C1 segment of cervical spinal cord (tissue), 14 donors: Measurements from ENCODE around the gene EXOC8.

Experiments
- DNase-seq, 14 donors: peaks; one replicate each; lab custom pipeline; 2025; lab: John Stamatoyannopoulos, UW

The EXOC8 gene, protein sequence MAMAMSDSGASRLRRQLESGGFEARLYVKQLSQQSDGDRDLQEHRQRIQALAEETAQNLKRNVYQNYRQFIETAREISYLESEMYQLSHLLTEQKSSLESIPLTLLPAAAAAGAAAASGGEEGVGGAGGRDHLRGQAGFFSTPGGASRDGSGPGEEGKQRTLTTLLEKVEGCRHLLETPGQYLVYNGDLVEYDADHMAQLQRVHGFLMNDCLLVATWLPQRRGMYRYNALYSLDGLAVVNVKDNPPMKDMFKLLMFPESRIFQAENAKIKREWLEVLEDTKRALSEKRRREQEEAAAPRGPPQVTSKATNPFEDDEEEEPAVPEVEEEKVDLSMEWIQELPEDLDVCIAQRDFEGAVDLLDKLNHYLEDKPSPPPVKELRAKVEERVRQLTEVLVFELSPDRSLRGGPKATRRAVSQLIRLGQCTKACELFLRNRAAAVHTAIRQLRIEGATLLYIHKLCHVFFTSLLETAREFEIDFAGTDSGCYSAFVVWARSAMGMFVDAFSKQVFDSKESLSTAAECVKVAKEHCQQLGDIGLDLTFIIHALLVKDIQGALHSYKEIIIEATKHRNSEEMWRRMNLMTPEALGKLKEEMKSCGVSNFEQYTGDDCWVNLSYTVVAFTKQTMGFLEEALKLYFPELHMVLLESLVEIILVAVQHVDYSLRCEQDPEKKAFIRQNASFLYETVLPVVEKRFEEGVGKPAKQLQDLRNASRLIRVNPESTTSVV

DNA sequence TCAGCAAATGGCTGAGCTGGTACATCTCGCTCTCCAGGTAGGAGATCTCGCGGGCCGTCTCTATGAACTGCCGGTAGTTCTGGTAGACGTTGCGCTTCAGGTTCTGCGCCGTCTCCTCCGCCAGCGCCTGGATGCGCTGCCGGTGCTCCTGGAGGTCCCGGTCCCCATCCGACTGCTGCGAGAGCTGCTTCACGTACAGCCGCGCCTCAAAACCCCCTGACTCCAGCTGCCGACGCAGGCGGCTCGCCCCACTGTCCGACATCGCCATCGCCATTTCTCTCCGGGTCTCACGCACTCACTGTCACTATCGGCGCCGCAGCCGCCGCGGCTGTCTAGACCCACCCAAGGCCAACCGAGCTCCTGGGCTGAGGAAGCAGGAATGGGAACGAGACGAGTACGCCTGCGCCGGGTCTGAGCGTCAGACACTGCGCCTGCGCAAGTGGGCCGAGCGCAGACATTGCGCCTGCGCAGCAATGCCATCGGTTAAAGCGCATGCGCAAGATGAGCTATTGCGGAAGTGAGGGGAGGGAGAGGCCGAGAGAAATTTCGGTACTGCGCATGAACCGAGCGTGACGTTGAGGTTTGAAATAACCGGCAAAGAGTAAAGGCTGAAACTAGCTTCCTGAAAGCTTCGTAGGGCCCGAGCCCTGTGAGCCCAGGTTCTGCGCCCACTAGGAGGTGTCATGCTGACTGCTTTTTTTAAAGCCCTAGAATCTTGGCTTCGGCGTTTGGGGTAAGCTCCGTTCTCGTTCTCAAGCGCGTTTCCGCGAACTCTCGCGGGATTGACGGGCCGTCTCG lies at the start of gene EXOC8:
TSS of gene EXOC8 (minus strand) at position 381 of the 798 bp plus-strand sequence. CDS start at position 274, 107 bp downstream.
- peak; percentile 73 to 100 (median 97) for DNase-seq

DNA sequence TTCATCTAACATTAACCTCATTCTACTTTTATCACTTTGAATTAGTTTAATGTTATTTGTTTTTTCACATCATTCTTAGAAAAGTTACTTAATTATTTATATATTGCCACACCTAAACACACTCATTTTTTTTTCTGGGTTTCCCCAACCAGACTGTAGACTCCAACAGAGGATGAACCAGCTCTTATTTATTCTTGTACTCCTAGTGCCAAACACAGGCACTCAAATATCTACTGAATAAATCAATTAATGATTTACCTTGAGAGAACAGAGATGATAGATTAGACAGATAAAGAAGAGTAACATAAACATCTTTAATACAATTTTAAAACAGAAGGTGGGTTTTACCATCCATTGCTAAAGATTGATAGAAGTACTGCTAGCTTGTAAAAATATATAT lies 48.8 kb upstream of the EXOC8 start:
- no peak for DNase-seq

DNA sequence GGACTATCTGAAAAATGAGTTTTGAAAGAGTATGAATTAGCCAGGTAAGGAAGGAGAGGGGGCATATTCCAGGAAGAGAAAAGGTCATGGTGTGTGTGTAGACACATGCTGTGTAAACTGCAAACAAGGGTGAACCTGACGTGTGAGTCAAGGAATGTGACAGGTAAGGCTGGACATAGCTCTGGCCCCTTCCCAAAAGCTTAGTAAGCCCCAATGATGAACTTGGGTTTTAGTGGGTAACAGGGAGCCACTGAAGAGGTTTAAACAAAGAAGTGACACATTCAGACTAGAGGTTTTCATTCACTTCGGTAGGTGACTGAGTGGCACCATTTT lies 47.7 kb upstream of the EXOC8 start:
- DNase-seq, result no peak

DNA sequence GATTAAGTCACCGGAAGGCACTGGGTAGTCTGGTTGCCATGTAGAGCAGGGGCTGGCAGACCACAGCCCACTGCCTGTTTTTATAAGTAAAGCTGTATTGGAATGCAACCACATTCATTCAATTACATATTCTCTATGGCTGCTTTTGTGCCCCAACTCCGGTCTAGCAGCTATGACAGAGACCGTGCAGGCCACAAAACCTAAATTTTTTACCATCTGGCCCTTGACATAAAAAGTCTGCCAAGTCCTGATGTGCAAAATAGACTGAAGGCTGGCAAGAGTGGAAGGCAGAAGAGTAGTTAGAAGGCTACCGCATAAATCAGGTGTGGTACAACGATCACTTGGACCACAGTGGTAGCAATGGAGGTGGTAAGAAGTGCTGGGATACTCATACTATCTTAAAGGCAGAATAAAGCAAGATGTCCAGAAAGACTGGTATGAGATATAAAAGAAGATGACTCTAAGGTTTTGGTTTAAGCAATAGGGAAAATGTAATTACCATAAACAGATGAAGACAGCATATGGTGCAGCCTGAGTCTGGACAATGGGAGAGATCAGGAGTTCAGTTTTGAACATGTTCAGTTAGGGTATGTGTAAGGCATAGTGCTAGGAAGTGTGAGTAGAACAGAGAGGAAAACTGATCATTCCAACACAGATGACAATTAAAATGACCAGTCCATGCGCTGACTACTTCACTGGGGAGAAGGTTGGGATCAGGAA lies 47.2 kb upstream of the EXOC8 start:
- DNase-seq, result peak in 1 of 14 donors; percentile 29

DNA sequence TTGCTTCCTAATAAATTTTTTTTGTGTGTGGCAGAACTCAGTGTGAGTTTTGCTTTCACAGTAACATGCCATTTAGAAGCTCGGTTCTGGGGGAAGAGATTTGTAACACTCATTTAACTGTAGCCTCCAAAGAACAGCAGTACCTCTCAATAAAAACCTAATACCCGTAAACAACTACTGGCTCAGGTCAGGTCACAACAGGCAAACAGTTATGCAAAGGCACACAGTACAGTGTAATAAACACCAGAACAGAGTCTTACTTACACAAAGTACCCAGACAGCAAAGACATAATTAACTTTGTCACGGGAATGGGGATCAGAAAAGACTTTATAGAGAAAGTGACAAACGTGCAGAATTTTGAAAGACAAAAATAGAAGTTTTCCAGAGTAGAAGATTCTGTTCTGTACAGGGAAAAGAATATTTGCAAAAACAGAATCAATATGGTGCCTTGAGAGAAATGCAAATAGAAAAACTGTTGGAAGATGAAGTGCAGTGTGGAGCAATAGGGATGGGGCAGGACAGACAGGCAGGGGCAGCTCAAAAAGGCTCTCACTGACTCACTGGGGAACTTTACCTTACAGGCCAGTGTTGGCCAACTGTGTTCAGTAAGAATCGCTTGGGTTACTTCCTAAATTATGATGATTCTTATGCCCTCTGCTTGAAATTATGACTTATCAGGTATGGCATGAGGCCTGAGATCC lies 45.7 kb upstream of the EXOC8 start:
- no peak for DNase-seq

DNA sequence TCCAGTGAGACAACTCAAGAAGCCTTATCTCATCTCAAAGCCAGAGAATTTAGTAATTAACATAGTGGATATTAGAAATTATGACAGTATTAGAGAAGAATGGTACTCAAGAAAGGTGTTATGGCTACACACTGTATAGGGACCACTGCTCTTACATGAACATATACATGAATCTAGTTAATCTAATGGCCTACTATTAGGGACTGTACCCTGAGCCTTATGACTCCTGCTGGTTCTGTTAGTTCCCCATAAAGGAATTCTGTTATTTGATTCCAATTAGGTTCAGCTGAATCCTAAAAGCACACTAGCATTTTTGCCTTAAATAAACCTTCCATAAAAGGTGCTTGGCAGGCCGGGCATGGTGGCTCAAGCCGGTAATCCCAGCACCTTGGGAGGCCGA lies 44.8 kb upstream of the EXOC8 start:
- DNase-seq, result no peak

DNA sequence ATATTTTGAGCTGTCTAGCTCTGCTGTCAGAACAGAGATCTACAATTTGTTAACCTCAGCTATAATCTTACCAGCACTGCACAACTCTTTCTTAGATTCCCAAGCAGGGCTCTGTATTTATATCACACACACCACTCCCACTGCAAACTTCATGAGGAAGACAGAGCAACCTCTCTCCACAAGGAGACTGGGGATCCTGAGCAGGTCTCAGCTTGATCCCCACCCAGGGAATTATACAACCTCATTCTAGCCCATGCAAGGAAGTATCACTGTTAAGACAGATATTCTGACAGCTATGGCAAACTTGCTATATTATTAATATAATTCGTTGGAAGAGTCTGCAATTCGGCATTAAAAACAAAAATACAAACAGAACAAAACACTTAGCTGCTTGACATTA lies 44.1 kb upstream of the EXOC8 start:
- no peak for DNase-seq

DNA sequence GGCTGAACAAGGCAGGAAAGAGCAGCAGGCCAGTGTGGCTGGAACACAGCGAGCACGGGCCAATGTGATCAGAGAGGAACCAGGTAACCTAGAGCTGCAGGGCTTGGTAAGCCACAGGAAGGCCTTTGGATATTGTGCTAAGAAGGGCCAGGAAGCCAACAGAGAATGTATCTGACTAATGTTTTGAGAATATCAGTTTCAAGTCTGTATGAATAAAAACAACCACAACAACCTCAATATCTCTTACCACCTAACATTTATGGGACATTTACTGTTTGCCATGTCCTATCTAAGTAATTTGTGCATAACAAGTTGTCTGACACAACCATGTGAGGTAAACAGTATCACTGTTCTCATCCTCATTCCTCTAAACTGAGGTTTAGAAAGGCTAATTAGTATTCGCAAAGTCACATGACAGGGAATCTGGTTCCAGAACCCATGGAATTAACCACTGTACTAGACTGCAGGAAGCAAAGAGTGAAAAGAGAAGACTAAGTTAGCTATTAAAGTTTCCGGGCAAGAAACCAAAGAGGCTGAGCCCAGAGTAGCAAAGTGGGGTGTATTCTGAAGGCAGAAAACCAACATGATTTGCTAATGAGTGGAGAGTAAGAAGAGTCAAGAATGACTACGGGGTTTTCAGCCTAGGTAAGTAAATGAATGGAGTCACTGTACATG lies 39.4 kb upstream of the EXOC8 start:
- DNase-seq, result no peak

DNA sequence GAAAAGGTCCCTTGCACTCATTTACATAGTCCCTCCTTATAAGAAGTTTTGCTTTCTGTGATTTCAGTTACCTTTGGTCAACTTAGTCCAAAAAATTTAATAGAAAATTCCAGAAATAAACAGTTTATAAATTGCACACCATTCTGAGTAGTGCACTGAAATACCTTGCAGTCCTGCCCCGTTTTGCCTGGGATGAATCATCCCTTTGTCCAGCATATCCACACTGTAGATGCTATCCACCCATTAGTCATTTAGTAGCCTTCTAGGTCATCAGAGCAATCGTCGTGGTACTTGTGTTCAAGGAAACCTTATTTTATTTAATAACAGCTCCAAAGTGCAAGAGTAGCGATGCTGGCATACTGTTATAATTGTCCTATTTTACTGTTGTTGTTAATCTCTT lies 38.4 kb upstream of the EXOC8 start:
- DNase-seq, result no peak

DNA sequence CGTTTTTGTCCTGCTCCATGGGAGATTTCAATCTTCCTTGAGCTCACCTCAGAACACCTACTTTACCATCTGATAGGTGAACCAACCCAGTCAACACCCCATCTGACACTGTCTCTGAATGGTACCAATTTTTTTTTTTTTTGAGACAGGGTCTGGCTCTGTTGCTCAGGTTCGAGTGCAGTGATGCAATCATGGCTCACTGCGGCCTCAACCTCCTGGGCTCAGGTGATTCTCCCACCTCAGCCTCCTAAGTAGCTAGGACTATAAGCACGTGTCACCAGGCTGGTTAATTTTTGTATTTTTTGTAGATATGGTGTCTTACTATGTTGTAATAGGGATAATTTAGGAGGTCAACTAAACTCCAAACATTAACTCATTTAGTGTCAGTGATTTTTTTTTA lies 36.7 kb upstream of the EXOC8 start:
- DNase-seq, result no peak

DNA sequence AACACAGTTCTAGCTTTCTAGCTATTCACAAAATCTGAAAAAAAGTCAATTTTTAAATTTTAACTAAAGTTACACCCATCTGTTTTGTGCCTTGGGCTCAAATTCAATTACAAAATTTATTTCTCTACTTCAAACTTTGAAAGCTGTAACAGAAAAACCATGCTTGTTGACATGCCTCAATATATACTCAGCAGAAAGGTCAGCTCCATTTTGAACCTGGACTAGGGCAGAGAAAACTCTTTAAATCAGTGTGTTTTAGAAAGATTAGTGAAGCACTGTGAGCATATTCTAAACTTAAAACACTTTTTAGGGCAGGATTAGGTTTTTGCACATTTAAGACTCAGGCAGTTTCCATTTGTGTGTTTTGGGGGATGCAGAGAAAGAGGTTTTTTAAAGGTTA lies 34.8 kb upstream of the EXOC8 start:
- no peak for DNase-seq

DNA sequence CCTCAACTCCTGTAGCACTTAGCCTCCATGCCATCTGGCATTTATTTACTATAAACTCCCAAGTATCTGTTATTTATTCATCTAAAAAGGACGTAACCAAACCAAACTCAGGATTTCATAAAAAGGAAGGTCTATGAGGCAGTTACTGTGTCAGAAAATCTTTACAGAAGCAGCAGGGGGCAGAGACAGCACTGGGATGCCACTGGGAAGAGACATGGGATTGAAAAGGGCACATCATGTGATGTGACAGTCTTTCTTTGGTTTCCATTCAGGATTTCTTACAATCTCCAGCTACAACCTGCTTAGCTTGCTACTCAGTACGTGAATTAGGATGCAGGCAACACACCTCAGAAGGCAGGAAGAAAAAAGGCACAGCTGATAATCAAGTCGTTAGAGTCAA lies 31.6 kb upstream of the EXOC8 start:
- peak in 4 of 14 donors; percentile 5 to 18 (median 12) for DNase-seq

DNA sequence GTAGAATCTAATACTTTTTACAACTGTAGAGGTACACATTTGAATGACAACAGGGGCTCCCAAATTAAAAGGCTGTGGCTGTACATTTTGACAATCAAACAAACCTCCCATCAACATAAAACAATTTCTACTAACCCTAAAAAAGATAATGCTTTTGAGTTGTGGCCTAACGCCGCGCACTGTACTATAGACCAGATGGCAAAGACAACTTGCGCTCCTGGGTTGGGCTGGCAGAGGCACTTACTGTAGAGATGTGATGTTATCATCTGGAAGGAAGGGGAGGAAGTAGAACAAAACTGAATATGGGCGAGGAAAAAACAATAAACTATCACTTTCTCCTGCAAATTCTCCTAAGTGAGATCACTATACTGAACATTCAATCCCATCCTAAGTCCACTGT lies 26.5 kb upstream of the EXOC8 start:
- no peak for DNase-seq

DNA sequence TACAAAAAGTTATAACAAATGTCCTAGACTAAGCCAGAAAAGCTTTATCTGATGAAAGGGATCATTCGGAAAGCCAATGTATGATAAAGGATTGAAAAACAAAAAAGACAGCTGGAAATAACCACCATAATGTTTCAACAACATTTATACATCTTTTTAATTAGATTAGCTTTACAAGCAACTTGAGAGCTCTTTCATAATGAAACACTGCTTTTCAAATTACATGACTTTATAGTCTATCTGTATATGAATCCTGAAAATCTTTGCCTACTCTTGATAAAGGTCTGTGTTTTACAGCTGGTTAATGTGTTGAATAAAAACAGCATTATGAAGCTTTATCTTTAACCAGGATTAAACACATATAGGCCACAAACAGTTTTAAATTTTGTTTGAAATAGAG lies 26.0 kb upstream of the EXOC8 start:
- DNase-seq, result no peak

DNA sequence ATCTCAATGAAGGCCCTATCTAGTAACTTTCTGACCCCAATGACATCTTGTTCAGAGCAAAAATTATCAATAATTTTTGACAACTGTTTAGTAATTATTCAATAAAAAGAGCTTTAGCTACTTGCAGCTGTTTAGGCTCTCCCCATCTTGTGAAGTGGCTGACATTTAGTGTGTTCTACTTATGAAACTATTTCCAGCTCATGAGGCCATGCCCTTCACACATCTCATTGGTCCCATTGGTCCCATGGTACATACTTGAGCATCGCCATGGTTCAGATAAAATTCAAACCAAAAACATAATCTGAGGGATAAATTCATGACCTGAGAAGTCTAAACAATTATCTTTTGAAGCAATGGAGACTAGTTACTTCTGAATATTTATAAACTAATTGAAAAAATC lies 24.7 kb upstream of the EXOC8 start:
- no peak for DNase-seq

DNA sequence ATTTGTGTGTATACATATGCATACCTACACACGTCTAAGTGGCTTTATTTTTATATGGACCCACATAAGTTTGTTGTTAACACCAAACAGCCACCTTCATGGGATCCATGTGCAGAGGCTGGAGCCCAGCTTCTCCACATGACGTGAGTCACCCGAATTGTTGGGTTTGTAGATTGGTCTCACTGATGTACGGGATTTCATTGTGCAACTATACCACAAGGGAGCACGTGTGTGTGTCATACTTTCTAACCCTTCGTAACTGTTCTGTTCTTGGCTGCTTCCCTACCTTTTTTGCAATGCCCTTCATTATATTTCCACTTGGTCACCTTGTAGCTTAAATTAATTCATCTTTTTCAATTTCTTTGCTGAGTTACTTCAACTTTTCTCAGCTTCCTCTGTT lies 21.5 kb upstream of the EXOC8 start:
- DNase-seq, result no peak

DNA sequence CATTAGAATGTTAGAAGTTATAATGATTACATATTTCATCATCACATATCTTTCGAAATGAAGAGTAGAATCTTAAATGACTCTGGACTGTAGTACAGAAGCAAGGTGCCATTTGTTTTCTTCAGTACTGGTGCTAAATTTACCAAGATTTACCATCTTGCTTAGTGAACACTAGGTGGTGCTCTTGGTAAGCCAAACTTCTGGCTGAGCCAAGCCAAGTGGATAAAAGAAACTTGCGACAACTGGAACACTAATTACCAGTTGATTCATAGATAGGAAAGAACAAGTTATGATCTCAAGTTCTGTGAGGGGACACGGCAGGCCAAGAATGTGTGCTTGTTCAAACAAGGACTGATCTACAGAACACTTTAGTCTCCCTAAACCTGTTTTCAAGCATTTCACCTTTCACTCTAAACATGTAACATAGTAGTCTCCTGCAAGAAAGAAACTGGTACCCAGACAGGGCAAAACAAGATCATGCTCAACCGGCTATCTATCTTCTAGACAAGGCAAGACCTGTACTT lies 20.2 kb upstream of the EXOC8 start:
- peak in 5 of 14 donors; percentile 4 to 21 (median 10) for DNase-seq

DNA sequence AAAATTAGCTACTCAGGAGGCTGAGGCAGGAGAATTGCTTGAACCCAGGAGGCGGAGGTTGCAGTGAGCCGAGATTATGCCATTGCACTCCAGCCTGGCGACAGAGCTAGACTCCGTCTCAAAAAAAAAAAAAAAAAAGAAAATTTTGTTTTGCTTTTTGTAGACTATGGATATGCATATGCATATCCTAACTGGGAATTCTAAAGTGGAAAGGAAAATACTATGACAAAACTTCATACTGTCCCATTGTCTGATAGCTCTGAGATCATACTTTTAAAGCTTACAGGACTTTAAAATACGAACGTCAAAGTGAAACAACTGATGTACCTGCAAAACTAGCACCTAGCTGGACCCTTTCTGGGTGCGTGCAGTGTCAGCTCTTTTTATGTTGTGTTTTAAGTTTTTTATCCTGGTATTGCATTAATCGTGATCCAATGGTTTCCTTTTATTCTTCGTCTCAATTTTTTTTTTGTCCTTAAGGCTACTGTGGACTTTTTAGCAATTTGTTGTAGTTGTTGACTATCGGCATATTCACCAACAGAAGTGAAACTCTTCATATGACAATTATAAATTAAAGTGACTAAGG lies 19.6 kb upstream of the EXOC8 start:
- DNase-seq, result no peak

DNA sequence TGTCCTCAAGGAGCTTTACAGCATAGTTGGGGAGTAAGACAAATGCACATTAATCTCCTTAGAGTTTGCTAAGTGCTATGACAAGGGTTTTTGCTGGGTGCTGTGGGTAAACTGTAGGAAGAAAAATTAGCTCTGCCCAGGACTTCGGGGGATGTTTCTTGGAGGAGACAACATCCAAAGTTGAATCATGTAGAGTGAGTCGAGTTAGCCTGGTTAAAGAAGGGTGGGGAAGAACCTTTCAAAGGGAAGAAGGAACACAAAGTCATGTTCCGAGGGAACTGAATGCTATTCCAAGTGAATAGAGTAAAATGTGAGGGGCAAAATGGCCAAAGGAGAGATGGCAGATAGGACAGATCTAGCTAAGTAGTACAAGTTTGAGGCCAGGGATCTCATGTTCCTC lies 17.5 kb upstream of the EXOC8 start:
- no peak for DNase-seq
